GM21786 (cell line): ENCODE results near the gene CHRDL2.
"Not testable (repeated sequence)": the region's sequence is repeated elsewhere in the genome, so short reads cannot be mapped to it uniquely, and the experiment has no call there.

ENCODE experiments used
- ATAC-seq: cut with Tn5 transposase; IDR thresholded peaks from one replicate; pipeline ENCODE4 v1.9.1; 2021; ENCODE audit not compliant: unreplicated experiment

Gene CHRDL2

DNA sequence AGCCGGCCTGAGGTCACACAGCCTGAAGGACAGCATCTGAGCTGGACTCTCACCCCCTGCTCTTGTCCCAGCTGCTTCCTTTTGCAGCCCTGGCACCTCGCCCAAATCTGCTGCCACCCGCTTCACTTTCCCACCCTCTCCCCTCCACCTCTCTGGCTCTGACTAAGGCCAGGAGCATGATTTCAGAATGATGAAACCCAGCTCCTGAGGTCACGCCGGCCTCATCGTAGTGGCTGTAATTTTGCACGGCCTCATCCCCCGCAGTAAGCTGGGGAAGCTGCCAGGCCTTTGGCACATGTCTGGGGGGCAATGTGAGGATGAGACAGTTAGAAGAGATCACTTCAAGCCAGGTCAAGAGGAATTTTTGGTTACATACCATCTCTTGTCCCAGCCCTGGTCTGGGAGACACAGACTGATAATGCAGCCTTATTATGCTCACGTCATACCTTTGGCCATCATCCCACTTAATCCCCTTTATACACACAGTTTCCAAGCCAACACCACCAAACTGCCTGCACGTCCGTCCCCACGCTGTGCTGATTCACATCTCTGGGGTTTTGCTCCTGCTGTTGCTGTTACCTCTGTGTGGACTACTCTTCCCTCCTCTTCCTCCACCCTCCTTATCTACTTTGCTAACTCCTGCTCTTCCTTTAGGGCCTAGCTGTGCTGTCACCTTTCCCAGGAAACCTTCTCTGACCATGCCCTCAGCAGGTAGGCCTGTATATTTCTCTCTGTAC, 58.1 kb downstream of the CHRDL2 start:
- no peak for ATAC-seq

DNA sequence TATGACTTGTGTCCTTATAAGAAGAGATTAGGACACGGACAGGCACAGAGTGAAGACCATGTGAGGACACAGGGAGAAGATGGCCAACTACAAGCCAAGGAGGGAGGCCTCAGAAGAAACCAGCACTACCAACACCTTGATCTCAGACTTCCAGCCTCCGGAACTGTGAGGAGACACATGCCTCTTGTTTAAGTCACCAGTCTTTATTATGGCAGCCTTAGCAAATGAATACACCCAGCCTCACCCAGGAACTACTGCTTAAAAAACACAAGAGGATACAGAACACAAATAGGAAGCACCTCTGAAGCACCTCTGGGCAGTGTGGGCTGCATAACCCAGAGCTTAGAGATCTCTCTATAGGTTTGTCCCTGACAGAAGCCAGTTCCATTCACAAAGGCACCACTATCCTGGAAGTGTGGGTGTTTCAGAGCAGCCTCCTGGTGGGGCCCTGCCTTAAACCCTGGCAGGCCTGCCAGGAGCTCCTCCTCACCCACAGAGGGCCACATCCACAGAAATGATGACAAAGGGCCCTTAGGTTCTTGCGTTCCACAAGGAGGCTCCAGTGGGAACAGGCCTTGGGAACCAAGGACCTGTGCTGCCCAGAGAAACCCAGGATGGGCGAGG, 58.8 kb downstream of the CHRDL2 start:
- no peak for ATAC-seq

DNA sequence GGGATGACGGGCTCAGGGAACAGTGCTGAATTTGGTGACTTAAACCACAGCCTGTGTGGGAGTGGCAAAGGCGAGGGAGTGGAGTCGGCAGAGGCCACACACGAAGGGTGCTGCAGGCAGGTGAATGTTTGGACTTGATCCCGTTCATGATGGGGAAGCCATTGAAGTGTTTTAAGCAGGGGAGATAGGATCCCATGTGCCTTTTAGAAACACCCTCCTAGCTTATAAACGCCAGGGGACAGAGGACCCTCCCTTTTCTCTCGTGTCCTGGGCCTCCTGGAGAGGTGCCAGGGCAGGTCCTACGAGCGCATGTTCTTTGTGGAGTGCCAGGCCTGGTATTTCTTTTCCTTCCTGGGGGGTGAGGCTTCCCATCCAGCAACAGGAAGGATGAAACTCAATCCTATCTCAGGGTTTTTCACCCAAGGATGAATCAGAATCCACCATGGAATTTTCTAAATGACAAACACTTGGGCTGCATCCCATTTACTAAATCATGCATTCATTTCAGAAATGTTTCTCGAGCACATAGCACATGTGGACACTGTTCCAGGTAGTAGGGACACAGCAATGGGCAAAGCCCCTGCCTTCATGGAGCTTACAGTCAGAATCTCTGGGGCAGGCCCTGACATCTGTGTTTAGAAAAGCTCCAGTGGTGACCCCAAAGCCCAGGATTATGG, 59.6 kb downstream of the CHRDL2 start:
- ATAC-seq = no peak

DNA sequence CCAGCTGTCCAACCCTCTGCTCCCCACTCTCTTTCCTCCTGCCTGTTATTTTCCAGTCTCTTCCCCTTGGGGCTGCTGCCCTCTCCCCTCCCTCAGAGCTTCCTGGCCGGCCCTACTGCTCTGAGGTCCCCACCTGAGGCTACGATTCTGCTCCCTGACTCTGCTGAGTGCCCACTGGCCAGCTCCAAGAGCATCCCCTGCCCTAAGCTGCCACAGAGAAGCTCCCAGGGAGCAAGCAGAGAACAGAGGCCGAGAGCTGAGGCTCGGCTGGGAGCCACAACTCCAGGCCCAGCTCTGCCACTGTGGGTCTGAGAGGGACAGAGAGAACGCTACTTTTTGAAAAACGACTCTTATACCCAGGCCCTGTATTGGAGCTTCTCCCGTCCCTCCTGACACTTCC, 61.1 kb downstream of the CHRDL2 start:
- no peak for ATAC-seq

DNA sequence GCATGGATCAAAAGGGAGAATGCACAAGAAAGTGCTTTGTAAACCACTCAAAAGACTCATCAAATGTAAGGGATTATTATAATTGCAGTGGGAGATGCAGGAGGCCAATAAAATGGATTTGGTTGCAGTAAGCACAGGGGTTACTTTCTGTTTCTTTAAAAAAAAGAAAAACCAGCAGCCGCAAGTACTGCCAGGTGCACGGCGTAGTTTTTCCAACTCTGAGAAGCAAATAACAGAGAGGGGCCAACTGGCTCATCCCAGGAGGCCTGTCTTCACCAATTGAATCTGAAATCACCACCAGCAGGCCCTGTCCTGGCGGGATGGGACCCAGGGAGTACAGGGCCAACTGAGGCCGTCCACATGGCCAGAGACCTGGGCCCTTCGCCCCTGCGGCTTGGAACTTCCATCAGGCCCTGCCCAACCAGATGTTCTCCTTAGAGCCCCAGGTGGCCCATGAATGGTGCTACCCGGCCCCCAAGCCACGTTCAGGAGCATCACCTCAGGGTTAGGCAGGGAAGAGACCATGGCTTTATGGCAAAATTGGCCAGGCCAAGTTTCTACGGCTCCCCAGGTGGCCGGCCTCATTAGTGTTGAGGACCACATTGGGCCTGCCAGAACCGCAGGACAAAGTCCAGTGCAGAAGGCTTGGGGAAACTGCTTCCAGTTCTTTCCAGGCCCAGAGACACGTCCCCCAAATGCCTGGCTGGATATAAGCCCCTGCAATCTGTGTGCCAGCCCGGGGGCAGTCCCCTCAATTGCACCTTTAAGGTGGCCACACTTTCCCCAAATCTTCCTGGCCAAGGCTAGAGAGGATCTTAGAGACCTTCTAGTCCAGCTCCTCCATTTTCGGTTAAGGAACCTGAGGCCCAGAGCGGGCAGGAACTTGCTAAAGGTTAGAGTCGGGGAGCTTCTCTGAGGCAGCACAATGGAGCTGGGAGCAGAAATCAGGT, 61.7 kb downstream of the CHRDL2 start:
- no peak for ATAC-seq

DNA sequence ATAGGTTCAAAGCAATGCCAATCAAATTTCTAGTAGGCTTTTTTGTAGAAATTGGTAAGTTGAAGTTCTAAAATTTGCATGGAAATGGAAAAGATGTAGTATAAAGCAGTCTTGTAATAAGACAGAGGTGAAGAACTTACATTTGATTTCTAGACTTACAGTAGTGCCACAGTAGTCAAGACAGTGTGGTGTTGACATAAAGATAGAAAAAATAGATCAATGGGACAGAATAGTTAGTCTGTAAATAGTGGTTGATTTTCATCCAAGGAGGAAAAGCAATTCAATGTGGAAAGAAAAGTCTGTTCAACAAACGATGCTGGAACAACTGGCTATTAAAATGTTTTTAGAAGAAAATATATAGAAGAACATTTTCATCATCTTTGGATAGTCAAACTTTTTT, 67.9 kb downstream of the CHRDL2 start:
- no peak for ATAC-seq

DNA sequence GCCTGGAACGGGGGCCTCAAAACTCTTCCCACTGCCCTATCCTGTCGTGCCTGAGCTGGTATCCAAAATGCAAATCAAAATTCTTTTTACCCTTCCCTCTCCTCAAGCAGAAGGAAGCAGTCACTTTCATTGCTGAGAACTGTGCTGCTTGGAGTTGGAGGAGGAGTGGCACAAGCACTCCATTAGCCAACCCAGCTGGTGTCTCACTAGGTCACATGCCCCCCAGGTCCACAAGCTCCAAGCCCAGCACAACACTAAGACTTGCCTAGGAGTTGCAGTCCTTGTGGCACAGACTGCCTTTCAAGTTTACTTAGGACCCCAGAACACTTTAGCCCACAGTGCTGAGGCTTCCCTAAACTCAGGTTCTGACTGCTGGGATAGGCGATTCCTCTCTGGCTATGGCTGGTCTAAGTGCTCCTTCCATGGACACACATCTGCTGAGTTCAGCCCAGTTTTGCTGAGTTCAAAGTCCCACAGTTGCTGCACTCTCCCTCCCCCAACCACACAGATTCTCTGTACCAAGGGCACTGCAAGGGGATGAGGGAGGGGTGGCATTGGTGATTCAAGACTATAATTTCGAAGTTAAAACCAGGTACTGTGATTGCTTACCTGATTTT, 68.6 kb downstream of the CHRDL2 start:
- ATAC-seq = no peak

DNA sequence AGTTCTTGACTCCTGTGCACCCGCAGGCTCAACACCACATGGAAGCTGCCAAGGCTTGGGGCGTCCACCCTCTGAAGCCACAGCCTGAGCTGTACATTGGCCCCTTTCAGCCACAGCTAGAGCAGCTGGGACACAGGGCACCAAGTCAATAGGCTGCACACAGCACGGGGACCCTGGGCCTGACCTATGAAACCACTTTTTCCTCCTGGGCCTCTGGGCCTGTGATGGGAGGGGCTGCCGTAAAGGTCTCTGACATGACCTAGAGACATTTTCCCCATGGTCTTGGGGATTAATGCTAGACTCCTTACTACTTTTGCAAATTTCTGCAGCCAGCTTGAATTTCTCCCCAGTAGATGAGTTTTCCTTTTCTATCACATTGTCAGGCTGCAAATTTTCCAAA, 72.1 kb downstream of the CHRDL2 start:
- ATAC-seq = not testable (repeated sequence)

DNA sequence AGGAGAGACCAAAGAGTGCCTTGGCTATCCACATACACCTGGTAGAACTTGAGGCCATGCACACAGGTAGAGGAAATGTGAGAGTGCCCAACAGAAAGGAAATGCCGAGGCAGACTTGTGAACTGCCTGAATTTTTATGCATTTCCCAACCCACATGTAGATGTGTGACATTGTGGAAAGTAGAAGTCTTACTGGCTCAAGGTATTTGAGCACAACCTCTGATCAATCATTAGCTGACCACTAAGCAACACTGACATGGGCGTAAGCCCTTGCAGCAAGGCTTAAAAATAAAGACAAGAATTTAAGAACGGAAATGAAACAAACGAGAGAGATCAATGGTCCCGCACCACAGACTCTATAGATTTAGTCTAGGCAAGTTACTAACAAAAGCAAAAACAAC, 76.2 kb downstream of the CHRDL2 start:
- ATAC-seq = no peak

DNA sequence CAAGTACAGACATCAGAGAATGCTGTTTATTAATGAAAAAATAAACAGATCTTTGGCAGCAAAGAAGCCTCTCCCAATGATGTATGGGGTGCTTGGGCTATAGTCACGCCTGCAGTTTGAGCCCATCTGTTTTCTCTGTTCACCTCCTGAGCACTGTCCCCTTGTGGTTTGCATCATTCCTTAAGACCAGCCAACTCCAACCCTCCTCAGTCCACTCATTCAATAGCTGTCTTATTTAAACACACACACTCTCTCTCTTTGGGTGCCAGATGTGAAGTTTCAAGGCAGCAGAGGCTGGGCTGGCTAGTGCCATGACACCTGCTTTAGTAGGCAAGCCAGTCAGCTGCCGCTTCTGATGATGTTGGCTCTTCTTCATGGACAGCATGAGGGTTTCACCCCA, 80.7 kb downstream of the CHRDL2 start:
- no peak for ATAC-seq

DNA sequence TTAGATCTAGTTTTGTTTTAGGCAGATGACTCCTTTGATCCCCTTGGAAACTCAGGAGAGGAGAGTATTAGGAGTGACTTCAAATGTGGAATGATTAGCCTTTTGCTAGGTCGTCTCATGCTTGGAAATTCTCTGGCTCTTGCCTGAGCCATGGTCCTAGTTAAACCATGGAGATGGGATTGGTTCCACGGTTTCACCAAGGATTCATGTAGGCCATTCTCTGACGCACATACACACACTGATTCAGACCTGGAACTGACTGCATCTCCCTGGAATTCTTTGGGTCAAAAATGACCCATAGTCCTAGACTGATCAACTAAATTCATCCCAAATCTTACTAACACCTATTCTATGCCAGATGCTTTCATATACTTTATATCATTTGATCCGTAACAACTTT, 82.3 kb downstream of the CHRDL2 start:
- ATAC-seq = no peak

DNA sequence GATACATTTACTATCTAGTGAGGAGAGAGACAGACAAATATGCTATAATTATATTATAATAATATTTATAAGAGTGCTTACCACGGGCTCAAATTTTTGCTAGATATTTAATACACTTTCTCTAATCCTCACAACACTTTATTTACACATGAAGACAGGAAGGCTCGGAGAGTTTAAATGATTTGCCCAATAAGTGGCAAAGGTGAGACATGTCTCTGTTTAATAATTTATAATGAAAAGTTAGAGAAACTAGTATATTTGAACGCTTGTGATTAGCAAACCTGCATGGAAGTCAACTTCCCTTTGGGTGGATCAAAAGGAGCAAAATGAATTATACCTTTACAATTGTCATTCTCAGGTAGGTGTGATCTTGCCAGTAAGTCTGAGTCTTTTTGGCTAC, 83.4 kb downstream of the CHRDL2 start:
- ATAC-seq = no peak

DNA sequence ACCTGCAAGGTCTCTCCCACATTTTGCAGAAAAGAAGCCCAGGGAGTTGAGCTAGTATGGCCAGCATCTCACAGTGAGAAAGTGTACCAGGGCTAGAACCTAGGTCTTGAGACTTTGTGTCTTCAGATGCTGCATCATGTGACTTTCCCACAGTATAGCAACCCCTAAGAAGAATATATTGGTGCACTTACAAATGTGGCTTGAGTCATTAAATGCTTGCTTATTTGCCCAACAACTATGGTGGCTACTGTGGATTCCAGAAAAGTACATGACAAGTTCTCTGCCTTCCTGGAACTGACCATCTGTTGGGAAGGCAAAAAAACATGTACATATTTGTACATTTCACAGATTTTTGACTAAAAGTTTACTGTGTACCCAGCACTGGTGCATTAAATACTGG, 83.8 kb downstream of the CHRDL2 start:
- no peak for ATAC-seq

DNA sequence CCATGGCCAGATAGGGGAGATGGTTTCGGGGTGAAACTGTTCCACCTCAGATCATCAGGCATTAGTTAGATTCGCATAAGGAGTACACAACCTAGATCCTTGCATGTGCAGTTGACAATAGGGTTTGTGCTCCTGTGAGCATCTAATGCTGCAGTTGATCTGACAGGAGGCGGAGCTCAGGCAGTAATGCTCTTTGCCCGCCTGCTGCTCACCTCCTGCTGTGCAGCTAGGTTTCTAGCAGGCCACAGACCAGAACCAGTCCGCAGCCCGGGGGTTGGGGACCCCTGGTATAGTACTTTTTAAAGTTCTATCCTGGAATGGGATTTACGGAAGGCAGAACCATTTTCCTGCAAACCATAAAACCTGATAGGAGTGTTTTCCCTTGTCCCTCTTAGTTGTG, 84.3 kb downstream of the CHRDL2 start:
- ATAC-seq = no peak
